Measurements from ENCODE around the gene MDM2. TPM values are rescaled to one million over a fixed set of nuclear protein-coding genes. Genes with fewer than 3 reads are reported as not detected.
A peak's percentile ranks its signal among the peaks of the same experiment; 100 is the strongest.

The MDM2 gene
- total and polyA plus RNA-seq, 9 of the 15 experiments (the other 6 are each of a cell fraction or from before 2014, with no cell fraction given): 13.6 to 100 (median 49.0) TPM

DNA sequence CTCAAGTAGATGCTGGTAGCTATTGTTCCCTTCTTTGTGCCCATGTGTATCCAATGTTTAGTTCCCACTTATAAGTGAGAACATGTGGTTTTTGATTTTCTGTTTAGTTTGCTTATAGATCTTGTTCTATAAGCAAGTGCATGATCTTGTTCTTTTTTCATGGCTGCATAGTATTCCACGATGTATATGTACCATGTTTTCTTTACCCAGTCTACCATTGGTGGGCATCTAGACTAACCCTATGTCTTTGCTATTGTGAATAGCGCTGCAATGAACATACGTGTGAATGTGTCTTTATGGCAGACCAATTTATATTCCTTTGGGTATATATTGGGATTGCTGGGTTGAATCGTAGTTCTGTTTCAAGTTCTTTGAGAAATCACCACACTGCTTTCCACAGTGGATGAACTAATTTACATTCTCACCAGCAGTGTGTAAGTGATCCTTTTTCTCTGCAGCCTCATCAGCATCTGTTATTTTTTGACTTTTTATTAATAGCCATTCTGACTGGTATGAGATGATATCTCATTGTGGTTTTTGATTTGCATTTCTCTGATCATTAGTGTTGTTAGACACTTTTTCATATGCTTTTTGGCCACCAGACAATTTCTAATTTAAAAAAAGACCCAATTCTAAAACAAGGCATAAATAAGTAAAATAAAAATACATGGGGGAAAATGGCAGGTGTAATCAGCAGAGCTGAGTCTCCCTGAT lies 74.4 kb downstream of the MDM2 start:
- no peak overlapping the region for H3K4me3 ChIP-seq
- in situ Hi-C loops (cut with MboI): no loop called here
- no peaks in the 10 kb centered on the region for H3K79me2 ChIP-seq (ENCODE audit: control insufficient read depth, insufficient read depth, low read length)
- no peaks in the 10 kb centered on the region for H3K36me3 ChIP-seq (ENCODE audit: control insufficient read depth, insufficient read depth, low read length)
- no peak for DNase-seq (ENCODE audit: extremely low read depth in 1 of 4, low spot score in 3 of 4)
- ChIA-PET CTCF (ENCODE audit: low intra/inter-chr PET ratio) (interaction anchor here (0.5 kb wide), 1 partner anchor 485 kb away, joined by 4 read pairs; no protein-coding TSS in a partner anchor), POLR2A (no interaction called here)
- BruUV-seq (replicated peaks): no TSS peak
- ATAC-seq: no peak
- no peak overlapping the region for H3K27ac ChIP-seq (ENCODE audit: extremely low read depth, low read depth, low read length)
- TF ChIP-seq RBM25 (IDR thresholded peaks at IDR 0.05; ENCODE audit: low read depth, low read length, severe bottlenecking) (peak; percentile 59), C11orf30 (IDR thresholded peaks at IDR 0.05; ENCODE audit: low read depth) (no peak), ZNF146 (CRISPR knock-in tag; IDR thresholded peaks at IDR 0.05; ENCODE audit: unreplicated experiment) (peak; percentile 98), CBFA2T3 (IDR thresholded peaks at IDR 0.05) (no peak), ZNF584 (CRISPR knock-in tag; IDR thresholded peaks at IDR 0.05; ENCODE audit: low read depth) (no peak), KDM1A (IDR thresholded peaks at IDR 0.05) (peak; percentile 18 to 58; a peak in 1 of 4 replicates), BDP1 (IDR thresholded peaks at IDR 0.05; ENCODE audit: insufficient read depth, insufficient read length) (no peak), SMC3 (conservative IDR thresholded peaks at IDR 0.05; ENCODE audit: insufficient read depth, low read depth, low read length) (no peak), BCOR (IDR thresholded peaks at IDR 0.05) (peak; percentile 70), DPF2 (IDR thresholded peaks at IDR 0.05) (no peak), PREB (CRISPR knock-in tag; IDR thresholded peaks at IDR 0.05) (no peak)
- peaks cover 5 to 17% of the 10 kb centered on the region in 2 experiments; a peak in 3 of 5 replicates for H3K27me3 ChIP-seq (ENCODE audit: control insufficient read depth in 2 of 2, insufficient read depth in 2 of 2, low read length in 2 of 2)
- H2AFZ ChIP-seq (ENCODE audit: low read depth, low read length): no peak overlapping the region
- H3K4me2 ChIP-seq (ENCODE audit: insufficient read depth, low read length): no peak overlapping the region
- no peaks in the 10 kb centered on the region; the same call in 1 of the 2 replicates for H3K9me3 ChIP-seq (replicated peaks; ENCODE audit: control insufficient read depth, insufficient read depth, low read depth, low read length)
- intact Hi-C loops (cut with micrococcal nuclease): no loop called here
- 11% methylated on average over 4 of the region's 4 CpGs for WGBS (ENCODE audit: insufficient coverage, low coverage, missing lambda C conversion rate)
- H3K9ac ChIP-seq (ENCODE audit: insufficient read depth in 1 of 2, low read depth in 2 of 2, low read length in 2 of 2): no peak overlapping the region
- no peaks in the 10 kb centered on the region for H3K4me1 ChIP-seq (replicated peaks in 1 of 2; ENCODE audit: control insufficient read depth in 2 of 2, insufficient read depth in 2 of 2, low read length in 2 of 2)
- H3K9me1 ChIP-seq (ENCODE audit: control insufficient read depth, insufficient read depth, low read length): no peaks in the 10 kb centered on the region
- no peak for FAIRE-seq
- H4K20me1 ChIP-seq (replicated peaks; ENCODE audit: control insufficient read depth, insufficient read depth, low read length): no peaks in the 10 kb centered on the region

Data from K562 (cell line).